Esophagus muscularis mucosa (tissue), 4 donors: ENCODE measurements around the gene TPRN. TPM values are rescaled to one million over a fixed set of nuclear protein-coding genes. Genes with fewer than 3 reads are reported as not detected.
A peak's percentile ranks its signal among the peaks of the same experiment; 100 is the strongest.

ENCODE experiments used
- DNase-seq: peaks from one replicate; pipeline ENCODE4 v3.0.0-alpha.2; 2017; ENCODE audit errors: extremely low spot score
- H3K27ac ChIP-seq, 4 donors: fragments of 200-600 bp; sonication (generic); replicated peaks in 1 of 4; 1 replicate in 3 of 4; 2 replicates in 1 of 4; pipeline ENCODE4 v1.5.1; 2016 to 2019; ENCODE audit warnings: mild to moderate bottlenecking in 1 of 4
- H3K27me3 ChIP-seq, 4 donors: fragments of 200-600 bp; sonication (generic); one replicate each; pipeline versions ENCODE4 v1.5.1 to v1.6.0; 2016 to 2019
- H3K36me3 ChIP-seq, 4 donors: fragments of 200-600 bp; sonication (generic); one replicate each; pipeline ENCODE4 v1.5.1; 2016 to 2019
- H3K4me1 ChIP-seq, 4 donors: fragments of 200-600 bp; sonication (generic); one replicate each; pipeline ENCODE4 v1.5.1; 2016 to 2019
- H3K4me3 ChIP-seq, 4 donors: fragments of 200-600 bp; sonication (generic); 1 replicate in 2 of 4; 2 replicates in 2 of 4; pipeline ENCODE4 v1.5.1; 2016 to 2019; ENCODE audit warnings: mild to moderate bottlenecking in 4 of 4, moderate library complexity in 1 of 4
- H3K9me3 ChIP-seq, 4 donors: fragments of 200-600 bp; sonication (generic); 1 replicate in 3 of 4; 2 replicates in 1 of 4; pipeline ENCODE4 v1.5.1; 2016 to 2019
- EP300 ChIP-seq: sonication (generic); formaldehyde crosslinking; IDR thresholded peaks from one replicate; pipeline ENCODE4 v1.6.1; 2017; ENCODE audit warnings: antibody characterized with exemption
- POLR2A ChIP-seq: fragments of 450-650 bp; IDR thresholded peaks from one replicate; pipeline ENCODE4 v1.6.1; 2017; ENCODE audit warnings: antibody characterized with exemption, moderate library complexity, mild to moderate bottlenecking, low read depth
- POLR2AphosphoS5 ChIP-seq, 2 donors: sonication (generic); formaldehyde crosslinking; IDR thresholded peaks; one replicate each; pipeline ENCODE4 v1.6.1; 2017; ENCODE audit warnings: antibody characterized with exemption in 2 of 2
- WGBS: methylation state at CpG from one replicate; pipeline ENCODE4 v1.1.5; 2018; 5-methylcytosine and 5-hydroxymethylcytosine counted together
- intact Hi-C: fragments of 100-400 bp; cut with DNase I; formaldehyde crosslinking; loops from one replicate; pipeline ENCODE4 v1.15.1; 2023
- total RNA-seq, 4 donors: library from RNA; depleted of rRNA; stranded (reverse); fragments of >200 nt; gene quantifications; one replicate each; pipeline versions ENCODE4 v1.1.0 to v1.2.1, GENCODE V29; 2016
- TF ChIP-seq, protein P1 (sequence below), 3 experiments: fragments of 200-600 bp in 2 of 3; fragments of 450-650 bp in 1 of 3; sonication (generic) in 2 of 3; IDR thresholded peaks; one replicate each; pipeline ENCODE4 v1.5.1; 2017 to 2019; ENCODE audit warnings: antibody characterized with exemption in 3 of 3, mild to moderate bottlenecking in 2 of 3, moderate library complexity in 1 of 3

The TPRN gene, protein sequence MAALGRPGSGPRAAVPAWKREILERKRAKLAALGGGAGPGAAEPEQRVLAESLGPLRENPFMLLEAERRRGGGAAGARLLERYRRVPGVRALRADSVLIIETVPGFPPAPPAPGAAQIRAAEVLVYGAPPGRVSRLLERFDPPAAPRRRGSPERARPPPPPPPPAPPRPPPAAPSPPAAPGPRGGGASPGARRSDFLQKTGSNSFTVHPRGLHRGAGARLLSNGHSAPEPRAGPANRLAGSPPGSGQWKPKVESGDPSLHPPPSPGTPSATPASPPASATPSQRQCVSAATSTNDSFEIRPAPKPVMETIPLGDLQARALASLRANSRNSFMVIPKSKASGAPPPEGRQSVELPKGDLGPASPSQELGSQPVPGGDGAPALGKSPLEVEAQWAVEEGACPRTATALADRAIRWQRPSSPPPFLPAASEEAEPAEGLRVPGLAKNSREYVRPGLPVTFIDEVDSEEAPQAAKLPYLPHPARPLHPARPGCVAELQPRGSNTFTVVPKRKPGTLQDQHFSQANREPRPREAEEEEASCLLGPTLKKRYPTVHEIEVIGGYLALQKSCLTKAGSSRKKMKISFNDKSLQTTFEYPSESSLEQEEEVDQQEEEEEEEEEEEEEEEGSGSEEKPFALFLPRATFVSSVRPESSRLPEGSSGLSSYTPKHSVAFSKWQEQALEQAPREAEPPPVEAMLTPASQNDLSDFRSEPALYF
- total RNA-seq: 10 to 100 TPM in 1 of 4 donors, 1 to 10 TPM in 3; 4.1 to 12.6 (median 7.7) TPM

DNA sequence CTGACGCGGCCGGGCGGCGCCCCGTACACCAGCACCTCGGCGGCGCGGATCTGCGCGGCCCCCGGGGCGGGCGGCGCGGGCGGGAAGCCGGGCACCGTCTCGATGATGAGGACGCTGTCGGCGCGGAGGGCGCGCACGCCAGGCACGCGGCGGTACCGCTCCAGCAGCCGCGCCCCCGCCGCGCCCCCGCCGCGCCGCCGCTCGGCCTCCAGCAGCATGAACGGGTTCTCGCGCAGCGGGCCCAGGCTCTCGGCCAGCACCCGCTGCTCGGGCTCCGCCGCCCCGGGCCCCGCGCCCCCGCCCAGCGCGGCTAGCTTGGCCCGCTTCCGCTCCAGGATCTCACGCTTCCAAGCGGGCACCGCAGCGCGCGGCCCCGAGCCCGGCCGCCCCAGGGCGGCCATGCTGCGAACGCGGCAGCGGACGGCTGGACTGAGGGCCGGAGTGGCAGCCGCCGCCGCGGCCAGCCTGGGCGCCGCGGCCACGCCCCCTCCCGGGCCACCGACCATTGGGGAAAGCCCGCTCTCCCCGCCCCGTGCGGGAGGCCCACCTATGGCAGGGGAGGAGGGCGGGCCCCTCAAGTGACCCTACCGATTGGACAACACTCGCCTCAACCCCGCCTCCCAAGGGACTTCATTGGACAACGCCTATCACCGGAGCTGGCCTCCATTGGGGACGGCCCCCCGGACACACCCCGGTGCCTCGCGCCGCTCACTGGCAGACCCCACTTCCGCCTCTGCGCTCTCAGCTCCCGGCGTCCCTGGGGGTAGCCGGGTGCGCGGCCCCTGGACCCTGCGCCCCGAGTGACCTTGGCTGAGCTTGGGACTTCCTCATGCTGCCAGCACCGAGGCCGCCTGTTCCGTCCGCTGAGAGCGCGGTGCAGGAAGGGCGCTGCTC is at the start of gene TPRN:
Gene TPRN, minus strand, starts transcription at position 431 of the 894 bp plus-strand sequence. Its CDS starts 30 bp downstream, at position 401.
- Histone ChIP-seq H3K4me3 (peak within 1 kb of the TSS; percentile 70 to 76 (median 74)), H3K4me1 (peaks cover 72 to 85% (median 74%) of the 10 kb centered on the region in 4 donors), H3K9me3 (no peaks in the 10 kb centered on the region), H3K27ac (peak within 1 kb of the TSS; percentile 79 to 86 (median 84)), H3K27me3 (no peaks in the 10 kb centered on the region), H3K36me3 (no peaks in the 10 kb centered on the region)
- DNase-seq: peak; percentile 100
- intact Hi-C loops: loop anchor here (2.0 kb wide), 1 partner anchor 20 kb away; no protein-coding TSS in a partner anchor
- WGBS: no CpG with 5 or more reads among the region's 118 CpGs
- TF ChIP-seq, protein P1, sequence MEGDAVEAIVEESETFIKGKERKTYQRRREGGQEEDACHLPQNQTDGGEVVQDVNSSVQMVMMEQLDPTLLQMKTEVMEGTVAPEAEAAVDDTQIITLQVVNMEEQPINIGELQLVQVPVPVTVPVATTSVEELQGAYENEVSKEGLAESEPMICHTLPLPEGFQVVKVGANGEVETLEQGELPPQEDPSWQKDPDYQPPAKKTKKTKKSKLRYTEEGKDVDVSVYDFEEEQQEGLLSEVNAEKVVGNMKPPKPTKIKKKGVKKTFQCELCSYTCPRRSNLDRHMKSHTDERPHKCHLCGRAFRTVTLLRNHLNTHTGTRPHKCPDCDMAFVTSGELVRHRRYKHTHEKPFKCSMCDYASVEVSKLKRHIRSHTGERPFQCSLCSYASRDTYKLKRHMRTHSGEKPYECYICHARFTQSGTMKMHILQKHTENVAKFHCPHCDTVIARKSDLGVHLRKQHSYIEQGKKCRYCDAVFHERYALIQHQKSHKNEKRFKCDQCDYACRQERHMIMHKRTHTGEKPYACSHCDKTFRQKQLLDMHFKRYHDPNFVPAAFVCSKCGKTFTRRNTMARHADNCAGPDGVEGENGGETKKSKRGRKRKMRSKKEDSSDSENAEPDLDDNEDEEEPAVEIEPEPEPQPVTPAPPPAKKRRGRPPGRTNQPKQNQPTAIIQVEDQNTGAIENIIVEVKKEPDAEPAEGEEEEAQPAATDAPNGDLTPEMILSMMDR (IDR thresholded peaks at IDR 0.05): peak in 1 of 3 experiments; percentile 18
- TF ChIP-seq POLR2AphosphoS5 (IDR thresholded peaks at IDR 0.05) (peak; percentile 83 to 91), POLR2A (peak; percentile 62), EP300 (no peak)

DNA sequence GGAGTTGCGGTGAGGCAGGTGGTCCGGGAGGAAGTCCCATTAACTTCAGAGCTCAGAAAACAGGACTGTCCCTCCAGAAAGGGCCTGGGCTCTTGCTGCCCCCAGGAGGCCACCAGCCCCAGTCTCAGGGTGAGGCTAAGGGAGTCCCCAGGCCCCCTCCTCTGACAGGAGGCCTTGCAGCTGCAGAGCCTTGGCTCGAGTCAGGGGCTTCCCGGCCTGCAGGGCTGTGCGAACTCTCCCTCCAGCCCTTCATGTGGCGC is 47.3 kb upstream of the TPRN start:
- no peak for DNase-seq
- H3K4me3 ChIP-seq: no peak overlapping the region
- H3K27ac ChIP-seq: no peak overlapping the region
- no peaks in the 10 kb centered on the region for H3K27me3 ChIP-seq
- WGBS: 40% methylated on average over 1 of the region's 6 CpGs
- no peaks in the 10 kb centered on the region for H3K9me3 ChIP-seq
- H3K36me3 ChIP-seq: peaks cover 4 to 13% (median 9%) of the 10 kb centered on the region in 4 donors
- H3K4me1 ChIP-seq: peaks cover 17 to 30% (median 18%) of the 10 kb centered on the region in 4 donors
- intact Hi-C loops: no loop called here
- TF ChIP-seq EP300 (no peak), POLR2AphosphoS5 (IDR thresholded peaks at IDR 0.05) (no peak), POLR2A (no peak)
- TF ChIP-seq, protein P1 (IDR thresholded peaks at IDR 0.05): no peak

DNA sequence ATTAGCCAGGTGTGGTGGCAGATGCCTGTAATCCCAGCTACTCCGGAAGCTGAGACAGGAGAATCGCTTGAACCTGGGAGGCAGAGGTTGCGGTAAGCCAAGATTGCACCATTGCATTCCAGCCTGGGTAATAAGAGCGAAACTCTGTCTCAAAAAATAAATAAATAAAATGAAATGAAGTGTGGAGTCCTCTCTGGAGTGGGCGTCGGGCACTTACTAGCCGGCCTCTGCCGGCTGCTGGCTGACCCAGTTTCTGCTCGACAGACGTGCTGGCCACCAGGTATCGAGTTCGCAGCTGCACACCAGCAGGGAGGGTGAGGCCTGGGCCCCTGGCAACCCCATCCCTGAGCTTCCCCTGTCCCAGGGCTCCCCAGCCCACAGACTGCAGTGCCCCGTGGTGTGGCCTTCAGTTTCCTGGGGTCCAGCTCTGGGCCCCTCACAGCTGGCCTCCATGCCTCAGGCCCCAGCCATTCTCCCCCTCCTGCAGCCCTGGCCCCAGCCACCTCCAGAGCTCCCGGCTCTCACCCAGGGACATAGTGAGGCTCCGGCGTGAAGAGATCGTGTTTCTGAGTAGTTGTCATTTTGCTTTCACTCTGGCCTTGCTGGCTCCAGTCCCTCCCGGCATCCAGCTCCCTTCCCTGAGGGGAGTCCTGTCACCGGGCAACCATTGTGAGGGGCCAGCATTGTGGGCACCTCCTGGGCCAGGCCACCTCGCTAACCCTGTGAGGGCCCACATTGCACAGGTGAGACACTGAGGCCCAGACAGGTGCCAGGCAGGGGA is 46.8 kb upstream of the TPRN start:
- Histone ChIP-seq H3K27ac (no peak overlapping the region), H3K4me1 (peaks cover 22 to 35% (median 23%) of the 10 kb centered on the region in 4 donors), H3K27me3 (no peaks in the 10 kb centered on the region), H3K36me3 (peaks cover 9 to 18% (median 15%) of the 10 kb centered on the region in 4 donors), H3K4me3 (no peak overlapping the region), H3K9me3 (no peaks in the 10 kb centered on the region)
- WGBS: 83% methylated on average over 9 of the region's 20 CpGs
- no peak for TF ChIP-seq EP300
- DNase-seq: no peak
- intact Hi-C loops: no loop called here

DNA sequence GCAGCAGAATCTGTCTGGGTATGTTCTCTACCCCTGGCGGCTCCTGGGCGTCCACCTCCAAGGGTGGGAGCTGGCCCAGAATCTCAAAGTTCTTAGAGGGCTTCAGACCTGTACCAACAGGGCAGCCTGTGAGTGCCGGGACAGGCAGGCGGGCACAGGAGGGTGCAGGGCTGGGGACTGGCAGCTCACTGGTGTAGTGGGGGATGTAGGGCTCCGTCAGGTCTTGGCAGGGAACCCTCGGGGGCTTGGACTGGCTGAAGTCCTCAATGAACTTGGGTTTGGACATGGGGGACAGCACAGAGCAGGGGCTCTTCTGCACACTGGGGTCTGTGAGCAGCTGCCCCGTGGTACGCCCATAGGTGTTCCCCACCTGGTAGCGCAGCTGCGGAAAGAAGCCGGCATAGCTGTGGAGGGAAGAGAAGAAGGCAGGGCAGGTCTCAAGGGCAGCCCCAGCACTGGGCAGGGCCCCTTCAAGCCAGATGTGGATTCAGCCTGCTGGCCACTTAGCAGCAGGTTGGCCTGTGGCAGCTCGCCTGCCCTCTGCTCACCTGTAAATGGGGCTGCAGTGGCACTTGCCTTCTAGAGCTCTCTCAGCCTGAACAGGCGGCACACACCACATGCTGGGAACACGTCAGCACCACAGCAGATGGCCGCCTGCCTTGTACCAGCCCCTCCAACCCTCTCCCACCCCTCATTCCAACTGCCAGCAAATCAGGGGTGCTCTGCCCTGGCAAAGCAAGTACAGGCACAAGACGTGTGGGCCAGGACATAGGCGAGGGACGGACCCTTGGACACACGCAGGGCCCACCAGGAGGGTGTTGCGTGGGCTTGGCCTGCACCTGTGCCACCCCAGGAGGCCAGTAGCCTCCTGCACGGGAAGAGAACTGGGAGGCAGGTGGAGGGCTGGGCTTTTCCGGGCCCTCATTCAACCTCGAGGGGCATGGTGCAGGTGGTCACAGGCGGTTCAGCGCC is 45.2 kb upstream of the TPRN start:
- DNase-seq: no peak
- Histone ChIP-seq H3K27me3 (no peaks in the 10 kb centered on the region), H3K36me3 (peaks cover 13 to 25% (median 19%) of the 10 kb centered on the region in 4 donors), H3K4me3 (no peak overlapping the region), H3K9me3 (no peaks in the 10 kb centered on the region), H3K4me1 (peaks cover 28 to 37% (median 30%) of the 10 kb centered on the region in 4 donors), H3K27ac (no peak overlapping the region)
- whole genome bisulfite sequencing: 93% methylated on average over 9 of the region's 25 CpGs
- intact Hi-C loops: no loop called here
- no peak for TF ChIP-seq EP300
- TF ChIP-seq, protein P1 (IDR thresholded peaks at IDR 0.05): no peak
- TF ChIP-seq POLR2A: no peak
- TF ChIP-seq POLR2AphosphoS5 (IDR thresholded peaks at IDR 0.05): no peak
